ENCODE data around the gene S100A2. TPM values are rescaled to one million over a fixed set of nuclear protein-coding genes. Genes with fewer than 3 reads are reported as not detected.

Gene S100A2
- total and polyA plus RNA-seq, 2 experiments from 2014 or later, result 0.66 to 0.89 TPM

GRCh38 chr1:153614906-153615305 is 49.3 kb upstream of the S100A2 start (continued):
- TF ChIP-seq REST (IDR thresholded peaks at IDR 0.05; ENCODE audit: unreplicated experiment) (no peak), CREB1 (CRISPR knock-in tag; IDR thresholded peaks at IDR 0.05; ENCODE audit: low read depth) (no peak), CTCF (conservative IDR thresholded peaks at IDR 0.05; ENCODE audit: low read depth in 2 of 2) (no peak), JUNB (IDR thresholded peaks at IDR 0.05; ENCODE audit: unreplicated experiment) (no peak), POLR2AphosphoS5 (IDR thresholded peaks at IDR 0.05; ENCODE audit: low read depth) (no peak), ZNF114 (CRISPR knock-in tag; IDR thresholded peaks at IDR 0.05) (no peak), STAT1 (IDR thresholded peaks at IDR 0.05; ENCODE audit: unreplicated experiment) (no peak), ZNF331 (CRISPR knock-in tag; IDR thresholded peaks at IDR 0.05; ENCODE audit: low read depth) (no peak)

- no peak overlapping the region for H3K4me3 Mint-ChIP-seq
- no peak for DNase-seq (ENCODE audit: low spot score)
- H3F3A ChIP-seq (replicated peaks; ENCODE audit: low read depth), result no peaks in the 10 kb centered on the region; the same call in 1 of the 2 replicates
- H3K4me2 ChIP-seq, result no peak overlapping the region
- no peaks in the 10 kb centered on the region for H3K27me3 ChIP-seq (ENCODE audit: insufficient read depth)
- no peak overlapping the region for H3K27ac ChIP-seq (ENCODE audit: low read depth)
- peaks cover 17% of the 10 kb centered on the region for H3K4me1 ChIP-seq (ENCODE audit: insufficient read depth)
- no peaks in the 10 kb centered on the region for H3K79me2 ChIP-seq (replicated peaks; ENCODE audit: insufficient read depth)
- peaks cover 7% of the 10 kb centered on the region; the same call in 2 of the 3 replicates for H3K36me3 Mint-ChIP-seq (ENCODE audit: low read depth)
- H3K9me2 ChIP-seq (ENCODE audit: insufficient read depth), result no peaks in the 10 kb centered on the region
- ATAC-seq, result no peak
- no peaks in the 10 kb centered on the region for H3K36me3 ChIP-seq (ENCODE audit: insufficient read depth)
- H3K27me3 Mint-ChIP-seq (ENCODE audit: insufficient read depth, low read depth, poor library complexity), result peaks cover 16% of the 10 kb centered on the region
- H3K4me3 ChIP-seq, result no peak overlapping the region
- no peaks in the 10 kb centered on the region for H3K9me3 Mint-ChIP-seq
- no peaks in the 10 kb centered on the region for H4K20me1 ChIP-seq (replicated peaks; ENCODE audit: insufficient read depth)
- H2AFZ ChIP-seq, result no peak overlapping the region
- H3K4me1 Mint-ChIP-seq, result peaks cover 44% of the 10 kb centered on the region
- H3K27ac Mint-ChIP-seq, result no peak overlapping the region
- no peak for TF ChIP-seq EZH2phosphoT487 (IDR thresholded peaks at IDR 0.05; ENCODE audit: unreplicated experiment)
- no peak for TF ChIP-seq CREB1 (CRISPR knock-in tag; IDR thresholded peaks at IDR 0.05; ENCODE audit: low read depth)
- no peak for TF ChIP-seq ETS1 (IDR thresholded peaks at IDR 0.05)
- no peak for TF ChIP-seq CTCF (conservative IDR thresholded peaks at IDR 0.05; ENCODE audit: low read depth in 2 of 2)
- no peak for TF ChIP-seq ZNF114 (CRISPR knock-in tag; IDR thresholded peaks at IDR 0.05)
- TF ChIP-seq REST (IDR thresholded peaks at IDR 0.05; ENCODE audit: unreplicated experiment), result no peak
- TF ChIP-seq JUNB (IDR thresholded peaks at IDR 0.05; ENCODE audit: unreplicated experiment), result no peak
Measured at GRCh38 chr1:153614189-153614900, 48.7 kb upstream of the S100A2 start.

Measured in GM23338 (cell line).